OCI-LY3 (cell line): ENCODE results near the gene TNFRSF9.
A peak's percentile ranks its signal among the peaks of the same experiment; 100 is the strongest.

ENCODE experiments used
- H2AFZ ChIP-seq: fragments of 200-600, 300-600 bp; shearing (Covaris generic); 2 replicates; pipeline ENCODE4 v1.6.0; 2014; ENCODE audit warnings: antibody characterized with exemption, low read depth, low read length
- H3K27ac ChIP-seq: fragments of 200-600, 300-600 bp; sonication (generic); 2 replicates; pipeline ENCODE4 v1.5.1; 2014; ENCODE audit warnings: mild to moderate bottlenecking, low read length, moderate library complexity, mixed read lengths
- H3K27me3 ChIP-seq: fragments of 200-600, 300-600 bp; sonication (generic); 2 replicates; pipeline ENCODE4 v1.6.1; 2014; ENCODE audit warnings: low read depth, low read length, mixed read lengths
- H3K36me3 ChIP-seq: fragments of 200-600, 300-600 bp; sonication (generic); replicated peaks from 2 replicates; pipeline ENCODE3; 2014; ENCODE audit warnings: low read depth, low read length, mixed read lengths
- H3K4me1 ChIP-seq: fragments of 300-600, 200-600 bp; sonication (generic); 2 replicates; pipeline ENCODE4 v1.6.1; 2014; ENCODE audit warnings: low read length, mixed read lengths
- H3K4me2 ChIP-seq: fragments of 200-600, 300-600 bp; sonication (generic); 2 replicates; pipeline ENCODE4 v1.6.1; 2014; ENCODE audit warnings: low read length, mixed read lengths
- H3K4me3 ChIP-seq: fragments of 300-600, 200-600 bp; sonication (generic); 2 replicates; pipeline ENCODE4 v1.5.1; 2014; ENCODE audit warnings: antibody characterized with exemption, mild to moderate bottlenecking, low read length, moderate library complexity
- H3K79me2 ChIP-seq: fragments of 300-600, 200-600 bp; shearing (Covaris generic); 2 replicates; pipeline ENCODE4 v1.6.1; 2014; ENCODE audit warnings: mild to moderate bottlenecking, low read length, mixed read lengths
- H3K9ac ChIP-seq: fragments of 300-600, 200-600 bp; shearing (Covaris generic); 2 replicates; pipeline ENCODE4 v1.6.0; 2014; ENCODE audit warnings: mild to moderate bottlenecking, low read length, moderate library complexity
- H3K9me3 ChIP-seq: fragments of 200-600, 300-600 bp; shearing (Covaris generic); 2 replicates; pipeline ENCODE4 v1.6.1; 2014; ENCODE audit warnings: low read length, mixed read lengths; ENCODE audit not compliant: insufficient read depth
- H4K20me1 ChIP-seq: fragments of 200-600, 300-600 bp; sonication (generic); 2 replicates; pipeline ENCODE4 v1.6.1; 2016; ENCODE audit warnings: low read length, mixed read lengths; ENCODE audit not compliant: insufficient read depth
- CTCF ChIP-seq: fragments of 200-600, 300-600 bp; sonication (generic); IDR thresholded peaks from 2 replicates; pipeline ENCODE4 v1.5.1; 2014; ENCODE audit warnings: antibody characterized with exemption, low read length, low read depth
- EZH2phosphoT487 ChIP-seq: fragments of 200-600 bp; shearing (Covaris generic); IDR thresholded peaks from 2 replicates; pipeline ENCODE4 v1.6.1; 2018; ENCODE audit warnings: antibody characterized with exemption, mixed run types, low read depth

Gene TNFRSF9

GRCh38 chr1:7891804-7892203 lies 48.8 kb downstream of the TNFRSF9 start:
- TF ChIP-seq CTCF (no peak), EZH2phosphoT487 (no peak)
- H3K4me3 ChIP-seq: no peak overlapping the region
- H3K9me3 ChIP-seq: no peaks in the 10 kb centered on the region
- no peak overlapping the region for H3K27ac ChIP-seq
- H3K4me2 ChIP-seq: no peak overlapping the region
- H3K79me2 ChIP-seq: no peaks in the 10 kb centered on the region
- no peaks in the 10 kb centered on the region for H3K4me1 ChIP-seq
- no peak overlapping the region for H3K9ac ChIP-seq
- no peaks in the 10 kb centered on the region for H3K36me3 ChIP-seq
- no peak overlapping the region for H2AFZ ChIP-seq
- H3K27me3 ChIP-seq: no peaks in the 10 kb centered on the region
- H4K20me1 ChIP-seq: no peaks in the 10 kb centered on the region

- Histone ChIP-seq H3K27me3 (no peaks in the 10 kb centered on the region), H3K27ac (no peak overlapping the region), H3K79me2 (no peaks in the 10 kb centered on the region), H3K4me3 (no peak overlapping the region), H2AFZ (no peak overlapping the region), H3K4me1 (0 out of 2 replicates have a peak, but pooled peaks cover 5% of the 10 kb centered on the region), H4K20me1 (no peaks in the 10 kb centered on the region), H3K9me3 (no peaks in the 10 kb centered on the region), H3K9ac (no peak overlapping the region), H3K36me3 (no peaks in the 10 kb centered on the region), H3K4me2 (no peak overlapping the region)
- TF ChIP-seq EZH2phosphoT487 (no peak), CTCF (no peak)
Observed at GRCh38 chr1:7890853-7891252, 49.8 kb downstream of the TNFRSF9 start.

- Histone ChIP-seq H3K4me3 (no peak overlapping the region), H3K9me3 (no peaks in the 10 kb centered on the region), H3K79me2 (no peaks in the 10 kb centered on the region), H3K4me2 (no peak overlapping the region), H3K27ac (no peak overlapping the region), H3K9ac (no peak overlapping the region), H4K20me1 (no peaks in the 10 kb centered on the region), H2AFZ (no peak overlapping the region), H3K27me3 (no peaks in the 10 kb centered on the region), H3K4me1 (0 out of 2 replicates have a peak, but pooled peaks cover 5% of the 10 kb centered on the region), H3K36me3 (no peaks in the 10 kb centered on the region)
- no peak for TF ChIP-seq CTCF
- no peak for TF ChIP-seq EZH2phosphoT487
Observed at GRCh38 chr1:7888248-7889081, 52.2 kb downstream of the TNFRSF9 start.

- no peak overlapping the region for H3K4me3 ChIP-seq
- no peaks in the 10 kb centered on the region for H3K36me3 ChIP-seq
- H2AFZ ChIP-seq: no peak overlapping the region
- H3K4me2 ChIP-seq: peak overlapping the region; percentile 39; the same call in 1 of the 2 replicates
- H3K27me3 ChIP-seq: 0 out of 2 replicates have a peak, but pooled peaks cover 5% of the 10 kb centered on the region
- TF ChIP-seq EZH2phosphoT487: no peak
- TF ChIP-seq CTCF: no peak
- no peaks in the 10 kb centered on the region for H3K79me2 ChIP-seq
- no peaks in the 10 kb centered on the region for H3K9me3 ChIP-seq
- no peak overlapping the region for H3K9ac ChIP-seq
- no peaks in the 10 kb centered on the region for H4K20me1 ChIP-seq
- 0 out of 2 replicates have a peak, but pooled peaks cover 5% of the 10 kb centered on the region for H3K4me1 ChIP-seq
- H3K27ac ChIP-seq: no peak overlapping the region
Observed at GRCh38 chr1:7886405-7886745, 54.3 kb downstream of the TNFRSF9 start.
